Loucy (cell line): ENCODE results near the gene TM9SF4.

ENCODE experiments used
- CTCF ChIP-seq: fragments of 200-600 bp; sonication (generic); conservative IDR thresholded peaks from 2 replicates; pipeline ENCODE4 v1.5.1; 2014; ENCODE audit warnings: mild to moderate bottlenecking, antibody characterized with exemption, low read length
- EZH2phosphoT487 ChIP-seq: fragments of 200-600 bp; IDR thresholded peaks from 2 replicates; pipeline ENCODE4 v1.6.1; 2018; ENCODE audit warnings: antibody characterized with exemption, mild to moderate bottlenecking, moderate library complexity, borderline replicate concordance

- TF ChIP-seq CTCF (no peak), EZH2phosphoT487 (no peak)
These were observed 10.7 kb upstream of the TM9SF4 start for GRCh38 chr20:32098786-32099185.
